Measurements from ENCODE around the gene FARS2. TPM values are rescaled to one million over a fixed set of nuclear protein-coding genes. Genes with fewer than 3 reads are reported as not detected.

FARS2 gene
- polyA plus RNA-seq, 3 donors, result 9.0 to 18.4 (median 16.1) TPM

GRCh38 chr6:5302995-5303622, 41.8 kb downstream of the FARS2 start:
- WGBS, 3 donors, result 36 to 74% (median 63%) methylated on average over 10 of the region's 10 CpGs
- no peak overlapping the region for H3K27ac ChIP-seq (ENCODE audit: low read depth, low read length)

GRCh38 chr6:5303682-5304081, 42.4 kb downstream of the FARS2 start:
- H3K27ac ChIP-seq (ENCODE audit: low read depth, low read length), result no peak overlapping the region
- 81 to 92% (median 87%) methylated on average over 8 of the region's 8 CpGs for WGBS, 3 donors

- WGBS, 3 donors, result 51 to 61% (median 61%) methylated on average over 5 of the region's 5 CpGs
- H3K27ac ChIP-seq (ENCODE audit: low read depth, low read length), result no peak overlapping the region
These were observed 44.8 kb downstream of the FARS2 start for GRCh38 chr6:5305968-5306626.

GRCh38 chr6:5307058-5307457, 45.7 kb downstream of the FARS2 start:
- no peak overlapping the region for H3K27ac ChIP-seq (ENCODE audit: low read depth, low read length)

GRCh38 chr6:5308066-5308465, 46.8 kb downstream of the FARS2 start:
- 82 to 86% (median 83%) methylated on average over 4 of the region's 4 CpGs for WGBS, 3 donors
- H3K27ac ChIP-seq (ENCODE audit: low read depth, low read length), result no peak overlapping the region

- 75 to 87% (median 87%) methylated on average over 4 of the region's 4 CpGs for WGBS, 3 donors
- no peak overlapping the region for H3K27ac ChIP-seq (ENCODE audit: low read depth, low read length)
These were observed 53.0 kb downstream of the FARS2 start for GRCh38 chr6:5314191-5314865.

GRCh38 chr6:5315881-5316280, 54.6 kb downstream of the FARS2 start:
- WGBS, 3 donors, result 69 to 76% (median 74%) methylated on average over 5 of the region's 5 CpGs
- no peak overlapping the region for H3K27ac ChIP-seq (ENCODE audit: low read depth, low read length)

- 84 to 93% (median 87%) methylated on average over 4 of the region's 4 CpGs for WGBS, 3 donors
These were observed 55.6 kb downstream of the FARS2 start for GRCh38 chr6:5316951-5317350.

GRCh38 chr6:5318617-5319272, 57.4 kb downstream of the FARS2 start:
- H3K27ac ChIP-seq (ENCODE audit: low read depth, low read length), result no peak overlapping the region
- WGBS, 3 donors, result 93 to 96% (median 95%) methylated on average over 7 of the region's 7 CpGs

More at GRCh38 chr6:5316951-5317350, 55.6 kb downstream of the FARS2 start:
- H3K27ac ChIP-seq (ENCODE audit: low read depth, low read length), result no peak overlapping the region

- H3K27ac ChIP-seq (ENCODE audit: low read depth, low read length), result no peak overlapping the region
- 91 to 98% (median 96%) methylated on average over 3 of the region's 3 CpGs for WGBS, 3 donors
These were observed 62.7 kb downstream of the FARS2 start for GRCh38 chr6:5323979-5324378.

- WGBS, 3 donors, result 94 to 97% (median 95%) methylated on average over 3 of the region's 3 CpGs
- H3K27ac ChIP-seq (ENCODE audit: low read depth, low read length), result no peak overlapping the region
These were observed 63.9 kb downstream of the FARS2 start for GRCh38 chr6:5325173-5325572.

- no peak overlapping the region for H3K27ac ChIP-seq (ENCODE audit: low read depth, low read length)
- 94 to 96% (median 95%) methylated on average over 7 of the region's 7 CpGs for WGBS, 3 donors
These were observed 64.8 kb downstream of the FARS2 start for GRCh38 chr6:5326022-5326641.

- 67 to 81% (median 81%) methylated on average over 6 of the region's 6 CpGs for WGBS, 3 donors
- no peak overlapping the region for H3K27ac ChIP-seq (ENCODE audit: low read depth, low read length)
These were observed 67.5 kb downstream of the FARS2 start for GRCh38 chr6:5328800-5329199.

- 83 to 97% (median 94%) methylated on average over 5 of the region's 5 CpGs for WGBS, 3 donors
- no peak overlapping the region for H3K27ac ChIP-seq (ENCODE audit: low read depth, low read length)
These were observed 70.6 kb downstream of the FARS2 start for GRCh38 chr6:5331845-5332442.

GRCh38 chr6:5333658-5334057, 72.3 kb downstream of the FARS2 start:
- no peak overlapping the region for H3K27ac ChIP-seq (ENCODE audit: low read depth, low read length)
- WGBS, 3 donors, result 86 to 89% (median 88%) methylated on average over 3 of the region's 3 CpGs

GRCh38 chr6:5334341-5334740, 73.0 kb downstream of the FARS2 start:
- H3K27ac ChIP-seq (ENCODE audit: low read depth, low read length), result no peak overlapping the region
- WGBS, 3 donors, result 79 to 91% (median 85%) methylated on average over 1 of the region's 1 CpG

- 62 to 71% (median 64%) methylated on average over 3 of the region's 3 CpGs for WGBS, 3 donors
- no peak overlapping the region for H3K27ac ChIP-seq (ENCODE audit: low read depth, low read length)
These were observed 73.7 kb downstream of the FARS2 start for GRCh38 chr6:5335020-5335419.

GRCh38 chr6:5337573-5337972, 76.3 kb downstream of the FARS2 start:
- no peak overlapping the region for H3K27ac ChIP-seq (ENCODE audit: low read depth, low read length)
- 71 to 89% (median 76%) methylated on average over 2 of the region's 2 CpGs for WGBS, 3 donors
